Brain microvascular endothelial cell (primary cell): Measurements from ENCODE around the gene METTL1.

Source experiments
- DNase-seq: peaks from one replicate; pipeline ENCODE4 v3.0.0-alpha.2; 2020
- H3K27ac ChIP-seq: fragments of 250-450 bp; sonication (Bioruptor Pico); 2 replicates; pipeline ENCODE4 v1.5.1; 2020; ENCODE audit warnings: mild to moderate bottlenecking, moderate library complexity
- H3K27me3 ChIP-seq: fragments of 250-450 bp; sonication (Bioruptor Pico); replicated peaks from 2 replicates; pipeline ENCODE4 v1.5.1; 2020; ENCODE audit warnings: mild to moderate bottlenecking
- H3K36me3 ChIP-seq: fragments of 250-450 bp; sonication (Bioruptor Pico); replicated peaks from 2 replicates; pipeline ENCODE4 v1.5.1; 2020; ENCODE audit warnings: mild to moderate bottlenecking
- H3K4me3 ChIP-seq: 2 replicates; pipeline ENCODE4 v1.5.1; 2011; ENCODE audit warnings: low read depth, mild to moderate bottlenecking, control low read depth, low read length, moderate library complexity
- CTCF ChIP-seq: IDR thresholded peaks from 2 replicates; pipeline ENCODE4 v1.5.1; 2011; ENCODE audit warnings: low read depth, mild to moderate bottlenecking, moderate library complexity, low read length, control low read depth, inconsistent platforms; ENCODE audit errors: missing control alignments
- in situ Hi-C: cut with HindIII; loops from 2 replicates; pipeline ENCODE4 v1.10.0; 2017; ENCODE audit warnings: low sequenced_read_pairs, low pct_ligation_motif_present

METTL1 gene

GRCh38 chr12:57741413-57741789 is 30.5 kb downstream of the METTL1 start:
- H3K4me3 ChIP-seq, result no peak overlapping the region
- H3K36me3 ChIP-seq, result peaks cover 2% of the 10 kb centered on the region
- peaks cover 40% of the 10 kb centered on the region for H3K27me3 ChIP-seq
- in situ Hi-C loops, result no loop called here
- no peak overlapping the region for H3K27ac ChIP-seq
- no peak for DNase-seq
- TF ChIP-seq CTCF, result no peak

GRCh38 chr12:57740656-57741412 is 31.1 kb downstream of the METTL1 start:
- DNase-seq, result no peak
- Histone ChIP-seq H3K36me3 (peaks cover 2% of the 10 kb centered on the region), H3K27ac (no peak overlapping the region), H3K4me3 (no peak overlapping the region), H3K27me3 (peaks cover 44% of the 10 kb centered on the region)
- in situ Hi-C loops, result no loop called here
- no peak for TF ChIP-seq CTCF

- TF ChIP-seq CTCF, result no peak
- DNase-seq, result no peak
- H3K36me3 ChIP-seq, result peaks cover 1% of the 10 kb centered on the region
- H3K4me3 ChIP-seq, result no peak overlapping the region
- in situ Hi-C loops, result no loop called here
- H3K27me3 ChIP-seq, result peaks cover 48% of the 10 kb centered on the region
- H3K27ac ChIP-seq, result no peak overlapping the region
Observed at GRCh38 chr12:57739914-57740538, 31.9 kb downstream of the METTL1 start.

GRCh38 chr12:57739387-57739786 is 32.5 kb downstream of the METTL1 start:
- H3K4me3 ChIP-seq, result no peak overlapping the region
- H3K27me3 ChIP-seq, result peaks cover 48% of the 10 kb centered on the region
- TF ChIP-seq CTCF, result no peak
- in situ Hi-C loops, result no loop called here
- H3K27ac ChIP-seq, result no peak overlapping the region
- DNase-seq, result no peak
- no peaks in the 10 kb centered on the region for H3K36me3 ChIP-seq

- peaks cover 48% of the 10 kb centered on the region for H3K27me3 ChIP-seq
- H3K4me3 ChIP-seq, result peak within 1 kb of the TSS; percentile 9
- H3K36me3 ChIP-seq, result no peaks in the 10 kb centered on the region
- no peak for DNase-seq
- in situ Hi-C loops, result no loop called here
- no peak for TF ChIP-seq CTCF
- no peak within 1 kb of the TSS for H3K27ac ChIP-seq
Observed at GRCh38 chr12:57738661-57739237, 33.2 kb downstream of the METTL1 start, which contains the start of gene AGAP2. Gene AGAP2 (minus strand): TSS chr12:57738742. CDS start chr12:57738246, 496 bp downstream.
